Hematopoietic multipotent progenitor cell treated with erythropoietin and hydrocortisone succinate and interleukin-3 and kit ligand, for 6 days (in vitro differentiated cells): ENCODE data around the gene PRELID3B.

Experiments
- DNase-seq: peaks from one replicate; pipeline ENCODE4 v3.0.0-alpha.2; 2015

Gene PRELID3B

DNA sequence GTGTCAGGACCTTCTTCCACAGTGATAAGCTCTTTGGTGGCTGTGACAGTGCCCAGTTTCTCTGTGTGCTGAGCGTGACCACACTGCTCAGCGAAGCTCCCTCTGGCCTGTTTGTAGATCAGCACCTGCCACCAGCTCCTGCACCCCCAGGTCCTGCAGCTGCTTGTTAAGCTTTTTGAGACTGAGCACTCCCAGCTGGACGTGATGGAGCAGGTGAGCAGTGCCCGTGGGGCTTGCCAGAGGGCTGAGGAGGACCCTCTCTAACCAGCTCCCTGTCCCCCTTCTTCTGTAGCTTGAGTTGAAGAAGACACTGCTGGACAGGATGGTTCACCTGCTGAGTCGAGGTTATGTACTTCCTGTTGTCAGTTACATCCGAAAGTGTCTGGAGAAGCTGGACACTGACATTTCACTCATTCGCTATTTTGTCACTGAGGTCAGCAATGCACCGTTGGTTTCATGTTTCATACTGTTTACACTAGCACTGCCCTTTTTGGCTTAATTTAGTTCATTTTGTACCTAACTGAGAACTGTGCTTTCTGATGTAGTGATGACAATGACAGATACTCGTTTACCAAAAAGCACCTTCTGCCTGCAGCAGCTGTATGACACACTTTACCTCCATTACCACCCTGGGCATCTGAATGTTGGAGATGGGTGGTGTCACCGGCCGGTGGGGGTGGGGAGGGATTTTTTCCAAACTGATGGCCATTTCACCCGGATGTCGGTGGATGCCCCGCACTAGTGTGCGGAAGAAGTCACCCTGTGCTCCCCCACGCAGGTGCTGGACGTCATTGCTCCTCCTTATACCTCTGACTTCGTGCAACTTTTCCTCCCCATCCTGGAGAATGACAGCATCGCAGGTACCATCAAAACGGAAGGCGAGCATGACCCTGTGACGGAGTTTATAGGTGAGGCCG, 49.0 kb downstream of the PRELID3B start:
- DNase-seq, result no peak

- DNase-seq, result no peak
Observed at GRCh38 chr20:58992911-58993310, 49.7 kb downstream of the PRELID3B start.

GRCh38 chr20:58991715-58992114, 50.9 kb downstream of the PRELID3B start:
- DNase-seq, result no peak

- no peak for DNase-seq
Observed at GRCh38 chr20:58990651-58991445, 51.7 kb downstream of the PRELID3B start.

DNA sequence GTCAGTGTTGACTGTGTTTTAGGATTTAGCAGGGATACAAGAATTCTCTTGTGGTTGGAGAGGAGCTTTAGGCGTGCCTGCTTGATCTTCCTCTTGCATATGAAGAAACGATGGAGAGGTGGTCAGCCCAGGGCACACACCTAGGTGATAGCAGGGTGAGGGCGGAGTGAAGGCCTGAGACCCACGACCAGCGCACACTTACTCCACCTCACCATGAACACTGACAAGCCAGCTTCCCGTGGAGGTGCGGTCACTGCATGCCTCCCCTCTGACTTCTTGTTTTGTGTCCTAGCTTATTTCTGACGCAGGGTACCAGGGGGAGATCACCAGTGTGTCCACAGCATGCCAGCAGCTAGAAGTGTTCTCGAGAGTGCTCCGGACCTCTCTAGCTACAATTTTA, 53.4 kb downstream of the PRELID3B start:
- DNase-seq, result no peak

GRCh38 chr20:58988565-58988882, 54.1 kb downstream of the PRELID3B start:
- DNase-seq, result no peak

GRCh38 chr20:58987790-58988564, 54.6 kb downstream of the PRELID3B start:
- no peak for DNase-seq

GRCh38 chr20:58986968-58987517, 55.5 kb downstream of the PRELID3B start:
- DNase-seq, result no peak

DNA sequence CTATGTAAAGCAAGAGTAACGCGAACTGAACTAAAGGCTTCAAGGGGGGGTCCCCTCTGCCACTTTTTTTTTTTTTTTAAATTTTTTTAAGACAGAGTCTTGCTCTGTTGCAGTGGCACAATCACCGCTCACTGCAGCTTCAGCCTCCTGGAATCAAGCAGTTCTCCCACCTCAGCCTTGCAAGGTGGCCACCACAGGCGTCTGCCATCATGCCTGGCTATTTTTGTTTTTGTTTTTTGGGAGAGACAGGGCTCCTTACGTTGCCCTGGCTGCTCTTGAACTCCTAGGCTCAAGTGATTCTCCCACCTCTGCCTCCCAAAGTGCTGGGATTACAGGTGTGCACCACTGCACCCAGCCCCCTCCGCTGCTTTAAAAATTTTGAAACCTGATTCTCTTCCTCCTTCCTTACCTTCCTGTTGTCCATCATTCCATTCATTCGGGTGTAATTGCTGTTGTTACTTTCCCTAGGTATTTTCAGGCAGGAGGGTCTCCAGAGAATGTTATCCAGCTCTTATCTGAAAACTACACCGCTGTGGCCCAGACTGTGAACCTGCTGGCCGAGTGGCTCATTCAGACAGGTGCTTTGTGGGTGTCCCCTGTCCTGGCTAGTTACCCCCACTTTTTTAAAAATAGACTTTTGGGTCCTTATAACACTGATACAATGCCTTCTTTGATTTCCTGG, 56.2 kb downstream of the PRELID3B start:
- DNase-seq, result no peak

- DNase-seq, result no peak
Observed at GRCh38 chr20:58985656-58986055, 56.9 kb downstream of the PRELID3B start.

DNA sequence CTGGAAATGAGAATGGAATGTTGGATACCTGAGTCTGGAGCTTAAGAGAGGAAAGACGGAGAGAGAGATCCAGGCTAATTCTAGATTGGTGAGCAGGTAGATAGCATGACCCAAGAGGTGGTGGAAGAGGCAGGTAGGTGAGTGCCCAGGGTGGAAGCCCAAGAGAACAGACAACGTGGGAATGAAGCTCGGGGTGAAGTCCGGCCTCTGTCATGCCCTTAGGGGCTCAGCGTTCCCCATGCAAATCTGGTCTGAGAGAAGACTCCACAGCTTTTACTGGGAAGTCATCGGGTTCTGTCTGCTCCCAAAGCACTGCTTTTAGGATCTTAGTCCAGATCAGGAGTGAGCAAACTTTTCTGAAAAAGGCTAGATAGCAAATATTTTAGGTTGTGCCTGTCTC, 57.9 kb downstream of the PRELID3B start:
- DNase-seq, result no peak
